Skeletal muscle tissue (tissue), 4 donors: ENCODE data around the gene PDIA6. TPM values are rescaled to one million over a fixed set of nuclear protein-coding genes. Genes with fewer than 3 reads are reported as not detected.
"Not testable (repeated sequence)": the region's sequence is repeated elsewhere in the genome, so short reads cannot be mapped to it uniquely, and the experiment has no call there.

Experiments
- H3K27ac ChIP-seq: one replicate; pipeline ENCODE4 v1.7.0; 2013; ENCODE audit warnings: mild to moderate bottlenecking, low read depth, low read length, inconsistent platforms
- H3K27me3 ChIP-seq, 3 donors: one replicate each; pipeline ENCODE4 v1.7.0; 2013; ENCODE audit warnings: low read length in 3 of 3; ENCODE audit not compliant: control insufficient read depth in 3 of 3, insufficient read depth in 3 of 3
- H3K36me3 ChIP-seq, 3 donors: one replicate each; pipeline ENCODE4 v1.7.0; 2013; ENCODE audit warnings: low read length in 3 of 3; ENCODE audit not compliant: control insufficient read depth in 3 of 3, insufficient read depth in 3 of 3
- H3K4me1 ChIP-seq, 3 donors: one replicate each; pipeline ENCODE4 v1.7.0; 2013; ENCODE audit warnings: low read length in 3 of 3, mild to moderate bottlenecking in 3 of 3; ENCODE audit not compliant: control insufficient read depth in 3 of 3, insufficient read depth in 3 of 3
- H3K4me3 ChIP-seq, 3 donors: one replicate each; pipeline ENCODE4 v1.7.0; 2013; ENCODE audit warnings: low read length in 3 of 3
- H3K9ac ChIP-seq, 3 donors: one replicate each; pipeline ENCODE4 v1.7.0; 2013; ENCODE audit warnings: low read length in 3 of 3, mild to moderate bottlenecking in 3 of 3, moderate library complexity in 2 of 3, low read depth in 1 of 3
- H3K9me3 ChIP-seq, 3 donors: one replicate each; pipeline ENCODE4 v1.7.0; 2013; ENCODE audit warnings: low read length in 3 of 3; ENCODE audit not compliant: control insufficient read depth in 3 of 3
- total RNA-seq: library from RNA; depleted of rRNA; stranded (reverse); fragments of >200 nt; gene quantifications from one replicate; pipeline ENCODE4 v1.2.3, GENCODE V29; 2014
- donor health status: Osteomylitis.

PDIA6 gene
- total RNA-seq, 1 donor from 2014 or later = 138 TPM

DNA sequence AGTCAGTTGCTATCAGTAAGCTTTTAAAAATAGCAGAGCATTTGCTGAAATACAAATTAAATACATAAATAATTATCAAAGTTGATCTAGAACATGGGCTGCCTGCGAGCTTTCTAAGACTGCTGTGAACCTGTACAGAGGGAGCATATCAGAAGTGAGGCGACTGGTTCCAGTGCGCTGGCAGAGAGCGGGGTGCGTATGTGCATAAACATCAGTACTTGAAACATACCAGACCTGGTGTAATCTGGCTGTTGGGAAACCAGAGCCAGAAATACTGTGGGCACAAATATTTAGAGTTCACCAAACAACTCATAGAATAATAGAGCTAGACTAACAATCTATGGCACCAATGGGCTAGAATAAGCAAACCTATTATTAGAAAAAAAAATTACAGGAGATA, 27.3 kb downstream of the PDIA6 start:
- H3K27me3 ChIP-seq = no peaks in the 10 kb centered on the region
- H3K36me3 ChIP-seq = peaks cover 62 to 77% (median 63%) of the 10 kb centered on the region in 3 donors
- no peak overlapping the region for H3K27ac ChIP-seq
- H3K9me3 ChIP-seq = no peaks in the 10 kb centered on the region
- no peak overlapping the region for H3K9ac ChIP-seq
- no peaks in the 10 kb centered on the region for H3K4me1 ChIP-seq
- no peak overlapping the region for H3K4me3 ChIP-seq

- H3K27me3 ChIP-seq = no peaks in the 10 kb centered on the region
Observed at GRCh38 chr2:10784719-10785118, 27.9 kb downstream of the PDIA6 start.

DNA sequence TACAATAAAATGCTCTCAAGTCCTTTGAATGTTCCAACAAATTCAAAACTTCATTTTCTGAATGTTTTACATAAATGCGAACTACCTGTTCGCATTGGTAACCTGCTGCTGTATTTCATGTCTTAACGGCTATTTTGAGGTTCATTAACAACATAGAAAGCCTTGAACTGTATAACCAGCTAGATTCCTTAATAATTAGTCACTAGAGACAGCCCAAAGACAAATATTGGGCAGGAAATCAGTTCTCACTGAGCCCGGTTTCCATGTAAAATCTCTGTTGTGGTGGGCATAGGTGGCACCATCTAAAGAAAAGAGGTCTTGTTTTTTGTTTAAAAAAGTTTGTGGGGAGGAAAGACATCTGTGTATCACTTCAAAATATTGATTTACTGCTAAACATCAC, 29.2 kb downstream of the PDIA6 start:
- Histone ChIP-seq H3K4me1 (no peaks in the 10 kb centered on the region), H3K27ac (no peak overlapping the region), H3K9me3 (no peaks in the 10 kb centered on the region), H3K9ac (no peak overlapping the region), H3K4me3 (no peak overlapping the region), H3K36me3 (peaks cover 55 to 67% (median 57%) of the 10 kb centered on the region in 3 donors), H3K27me3 (no peaks in the 10 kb centered on the region)

More at GRCh38 chr2:10784719-10785118, 27.9 kb downstream of the PDIA6 start:
- Histone ChIP-seq H3K9ac (no peak overlapping the region), H3K27ac (no peak overlapping the region), H3K36me3 (peaks cover 63 to 79% (median 65%) of the 10 kb centered on the region in 3 donors), H3K4me3 (no peak overlapping the region), H3K9me3 (no peaks in the 10 kb centered on the region), H3K4me1 (no peaks in the 10 kb centered on the region)

GRCh38 chr2:10781746-10782145, 30.8 kb downstream of the PDIA6 start:
- no peaks in the 10 kb centered on the region for H3K27me3 ChIP-seq
- no peak overlapping the region for H3K27ac ChIP-seq
- H3K36me3 ChIP-seq = peaks cover 43 to 52% (median 46%) of the 10 kb centered on the region in 3 donors
- no peak overlapping the region for H3K4me3 ChIP-seq
- H3K4me1 ChIP-seq = no peaks in the 10 kb centered on the region
- no peaks in the 10 kb centered on the region for H3K9me3 ChIP-seq
- no peak overlapping the region for H3K9ac ChIP-seq

- H3K27me3 ChIP-seq, H3K4me3 ChIP-seq, H3K9me3 ChIP-seq, H3K9ac ChIP-seq, H3K27ac ChIP-seq, H3K4me1 ChIP-seq: not testable (repeated sequence)
- peaks cover 37 to 46% (median 40%) of the 10 kb centered on the region in 3 donors for H3K36me3 ChIP-seq
Observed at GRCh38 chr2:10780821-10781220, 31.8 kb downstream of the PDIA6 start.

DNA sequence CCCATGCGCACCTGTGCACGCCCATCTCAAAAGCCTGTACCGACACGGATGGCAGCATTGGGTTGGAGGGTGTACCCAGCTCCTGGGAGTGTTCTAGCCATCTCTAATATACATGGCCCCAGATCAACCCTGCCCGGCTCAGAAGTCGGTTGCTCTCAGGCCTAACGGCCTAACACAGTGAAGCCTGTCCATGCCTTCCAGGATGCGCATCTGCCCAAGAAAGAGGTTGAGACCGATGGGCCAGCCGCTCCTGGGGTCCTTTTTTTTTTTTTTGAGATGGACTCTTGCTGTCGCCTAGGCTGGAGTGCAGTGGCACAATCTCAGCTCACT, 32.1 kb downstream of the PDIA6 start:
- no peak overlapping the region for H3K4me3 ChIP-seq
- H3K27ac ChIP-seq = no peak overlapping the region
- no peaks in the 10 kb centered on the region for H3K27me3 ChIP-seq
- peaks cover 37 to 43% (median 40%) of the 10 kb centered on the region in 3 donors for H3K36me3 ChIP-seq
- no peaks in the 10 kb centered on the region for H3K9me3 ChIP-seq
- no peaks in the 10 kb centered on the region for H3K4me1 ChIP-seq
- no peak overlapping the region for H3K9ac ChIP-seq

DNA sequence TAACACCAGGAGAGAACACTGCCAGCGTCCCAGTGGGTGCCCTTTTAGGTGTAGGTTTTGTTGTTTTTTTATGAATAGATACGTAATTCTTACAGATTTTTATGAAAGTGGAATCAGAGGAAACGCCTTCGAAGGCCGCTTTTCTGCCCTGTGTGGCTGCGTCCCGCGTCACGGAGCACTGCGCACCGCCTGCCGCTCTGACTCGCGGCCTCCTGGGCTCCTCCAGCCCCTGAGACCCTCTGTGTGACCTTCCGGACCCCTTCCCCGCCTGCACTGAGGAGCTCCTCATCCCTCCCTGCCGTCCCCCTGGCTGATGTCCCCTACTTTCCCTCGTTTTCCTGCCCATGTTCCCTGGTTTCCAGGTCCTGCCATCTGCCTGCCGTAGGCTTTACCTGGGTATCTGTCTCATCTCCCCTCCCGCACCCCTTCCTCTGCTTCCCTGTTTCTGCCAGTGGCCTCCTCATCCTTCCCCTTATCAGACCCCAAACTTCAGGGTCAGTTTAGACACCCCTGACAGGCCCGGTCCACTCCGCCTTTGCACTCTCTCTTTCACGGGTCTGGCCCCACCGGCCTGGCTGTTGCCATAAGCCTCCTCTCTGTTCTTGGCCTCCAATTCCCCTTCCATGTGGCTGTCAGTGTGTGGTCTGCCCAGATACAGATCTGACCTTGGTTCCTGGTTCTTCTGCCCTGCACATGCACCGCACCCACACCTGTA, 32.7 kb downstream of the PDIA6 start:
- Histone ChIP-seq H3K36me3 (peaks cover 37 to 39% (median 37%) of the 10 kb centered on the region in 3 donors), H3K4me1 (no peaks in the 10 kb centered on the region), H3K9me3 (no peaks in the 10 kb centered on the region), H3K27me3 (no peaks in the 10 kb centered on the region), H3K4me3 (no peak overlapping the region), H3K9ac (no peak overlapping the region), H3K27ac (no peak overlapping the region)

DNA sequence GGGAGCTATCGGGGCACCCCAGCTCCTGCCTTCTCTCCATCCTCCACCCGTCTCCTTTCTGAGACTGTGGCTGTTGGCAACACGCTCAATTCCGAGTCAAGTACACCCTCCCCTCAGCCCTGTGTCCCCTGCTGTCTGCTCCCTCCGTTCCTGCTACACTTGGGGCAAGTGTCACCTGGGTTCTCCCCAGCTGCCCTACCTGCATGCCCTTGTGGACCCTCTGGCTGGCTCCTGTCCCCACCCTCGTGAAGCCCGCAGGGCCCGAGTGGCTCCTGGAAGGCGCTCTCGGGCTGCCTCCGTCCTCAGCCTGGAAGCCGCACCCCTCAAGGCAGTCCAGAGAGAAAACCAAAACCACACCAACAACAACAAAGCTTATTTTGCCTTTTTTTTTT, 33.9 kb downstream of the PDIA6 start:
- Histone ChIP-seq H3K4me3 (no peak overlapping the region), H3K27me3 (no peaks in the 10 kb centered on the region), H3K9me3 (no peaks in the 10 kb centered on the region), H3K36me3 (peaks cover 26 to 29% (median 28%) of the 10 kb centered on the region in 3 donors), H3K4me1 (no peaks in the 10 kb centered on the region), H3K9ac (no peak overlapping the region), H3K27ac (no peak overlapping the region)

DNA sequence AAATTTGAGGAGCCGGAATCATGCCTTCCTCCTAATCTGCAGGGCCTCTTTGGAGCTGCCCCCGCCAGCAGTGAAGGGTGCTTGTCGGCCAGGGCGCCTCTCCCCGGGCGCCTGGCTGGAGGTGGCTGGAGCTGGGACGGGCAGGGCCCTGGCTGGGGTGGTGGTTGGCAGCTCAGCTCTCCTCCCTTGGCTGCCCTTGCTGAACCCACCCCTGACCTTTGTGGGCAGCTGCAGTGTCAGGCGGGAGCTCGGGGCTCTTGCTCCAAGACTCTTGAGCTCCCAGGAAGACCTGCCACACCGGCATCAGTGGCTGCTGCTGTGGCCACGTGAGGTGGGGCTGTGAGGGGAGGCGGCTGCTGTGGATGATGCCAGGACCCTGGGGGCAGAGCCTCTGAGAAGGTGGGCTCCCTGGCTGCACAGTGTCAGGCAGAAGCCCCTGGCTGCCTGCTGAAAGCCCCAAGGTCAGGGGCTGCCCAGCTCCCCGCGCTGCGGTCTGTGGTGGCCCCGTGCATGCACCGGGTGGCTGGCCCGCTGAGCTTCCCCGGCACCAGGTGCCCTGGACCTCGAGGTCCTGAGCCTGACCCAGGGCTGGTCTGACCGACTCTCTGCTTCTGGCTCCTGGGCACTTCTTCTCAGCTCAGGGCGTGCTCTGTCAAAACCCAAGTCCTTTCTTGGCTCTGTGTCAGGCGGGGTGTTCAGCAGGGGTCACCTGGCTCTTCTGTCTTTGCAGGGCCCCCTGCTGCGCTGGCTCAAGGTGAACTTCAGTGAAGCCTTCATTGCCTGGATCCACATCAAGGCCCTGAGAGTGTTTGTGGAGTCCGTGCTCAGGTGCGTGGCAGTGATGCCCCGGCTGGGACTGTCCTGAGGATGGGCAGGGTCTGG, 34.5 kb downstream of the PDIA6 start:
- Histone ChIP-seq H3K36me3 (peaks cover 22 to 28% (median 24%) of the 10 kb centered on the region in 3 donors), H3K4me3 (no peak overlapping the region), H3K27ac (no peak overlapping the region), H3K9me3 (no peaks in the 10 kb centered on the region), H3K4me1 (no peaks in the 10 kb centered on the region), H3K27me3 (no peaks in the 10 kb centered on the region), H3K9ac (no peak overlapping the region)
